WTC11 (cell line): Measurements from ENCODE around the gene HTR7. TPM values are rescaled to one million over a fixed set of nuclear protein-coding genes. Genes with fewer than 3 reads are reported as not detected.

Experiments used
- ATAC-seq: fragments of 200-7000 bp; cut with Tn5 transposase; 2 replicates; pipeline ENCODE4 v1.10.0; 2021; ENCODE audit warnings: mild to moderate bottlenecking, moderate library complexity
- CTCF ChIA-PET: fragments of 300-600 bp; sonication (Branson Sonifier 250); formaldehyde crosslinking; loops from one replicate; lab custom pipeline; 2021; ENCODE audit warnings: antibody characterized with exemption; lab: Charles Lee
- POLR2A ChIA-PET: fragments of 350-600 bp; sonication (Branson Sonifier 250); formaldehyde crosslinking; loops from one replicate; lab custom pipeline; 2021; ENCODE audit warnings: antibody characterized with exemption; lab: Charles Lee
- DNase-seq: peaks from one replicate; pipeline ENCODE4 v3.0.0; 2021; ENCODE audit warnings: low spot score
- H3K27ac Mint-ChIP-seq: 2 replicates; pipeline ENCODE4 v1.8.0; 2021; ENCODE audit warnings: mixed read lengths
- H3K27me3 Mint-ChIP-seq: 2 replicates; pipeline ENCODE4 v1.8.0; 2021; ENCODE audit warnings: low read depth, mild to moderate bottlenecking, moderate library complexity, mixed read lengths
- H3K36me3 Mint-ChIP-seq: 2 replicates; pipeline ENCODE4 v1.8.0; 2021; ENCODE audit warnings: mixed read lengths
- H3K4me1 Mint-ChIP-seq: 2 replicates; pipeline ENCODE4 v1.8.0; 2022; ENCODE audit warnings: mixed read lengths
- H3K4me3 Mint-ChIP-seq: 2 replicates; pipeline ENCODE4 v1.8.0; 2021; ENCODE audit warnings: mild to moderate bottlenecking, moderate library complexity, mixed read lengths
- H3K9me3 Mint-ChIP-seq: 2 replicates; pipeline ENCODE4 v1.8.0; 2021; ENCODE audit warnings: mixed read lengths
- ATF6 ChIP-seq: sonication (generic); formaldehyde crosslinking; IDR thresholded peaks from 2 replicates; pipeline ENCODE4 v1.8.1; 2023; ENCODE audit warnings: mild to moderate bottlenecking, missing genetic modification reagents
- ESRRA ChIP-seq: sonication (generic); formaldehyde crosslinking; IDR thresholded peaks from 2 replicates; pipeline ENCODE4 v1.8.1; 2022; ENCODE audit warnings: mild to moderate bottlenecking, missing genetic modification reagents, borderline replicate concordance
- JUN ChIP-seq: sonication (generic); formaldehyde crosslinking; IDR thresholded peaks from 2 replicates; pipeline ENCODE4 v1.8.0; 2023; ENCODE audit warnings: mild to moderate bottlenecking, missing genetic modification reagents
- MAX ChIP-seq: sonication (generic); formaldehyde crosslinking; IDR thresholded peaks from 2 replicates; pipeline ENCODE4 v1.8.0; 2022; ENCODE audit warnings: mild to moderate bottlenecking, missing genetic modification reagents
- NFATC4 ChIP-seq: fragments of 250-450 bp; sonication (Bioruptor Pico); IDR thresholded peaks from 2 replicates; pipeline ENCODE4 v1.9.0; 2021; ENCODE audit warnings: mild to moderate bottlenecking
- NFYB ChIP-seq: sonication (generic); formaldehyde crosslinking; conservative IDR thresholded peaks from 2 replicates; pipeline ENCODE4 v1.8.0; 2022; ENCODE audit warnings: low read depth, missing genetic modification reagents
- PRRX2 ChIP-seq: fragments of 250-450 bp; sonication (Bioruptor Pico); IDR thresholded peaks from 2 replicates; pipeline ENCODE4 v1.8.0; 2021; ENCODE audit warnings: mild to moderate bottlenecking
- SMAD3 ChIP-seq: sonication (generic); formaldehyde crosslinking; IDR thresholded peaks from 2 replicates; pipeline ENCODE4 v1.8.0; 2022; ENCODE audit warnings: missing genetic modification reagents, mild to moderate bottlenecking, borderline replicate concordance
- SOX15 ChIP-seq: fragments of 250-450 bp; sonication (Bioruptor Pico); IDR thresholded peaks from 2 replicates; pipeline ENCODE4 v1.9.0; 2021; ENCODE audit warnings: mild to moderate bottlenecking
- TEAD4 ChIP-seq: sonication (generic); formaldehyde crosslinking; IDR thresholded peaks from 2 replicates; pipeline ENCODE4 v1.8.0; 2022; ENCODE audit warnings: mild to moderate bottlenecking, missing genetic modification reagents
- TP53 ChIP-seq: sonication (generic); formaldehyde crosslinking; IDR thresholded peaks from 2 replicates; pipeline ENCODE4 v1.8.1; 2023; ENCODE audit warnings: mild to moderate bottlenecking, missing genetic modification reagents
- ZBTB21 ChIP-seq: sonication (generic); formaldehyde crosslinking; IDR thresholded peaks from 2 replicates; pipeline ENCODE4 v1.8.1; 2023; ENCODE audit warnings: mild to moderate bottlenecking, missing genetic modification reagents, borderline replicate concordance
- ZNF121 ChIP-seq: sonication (generic); formaldehyde crosslinking; IDR thresholded peaks from 2 replicates; pipeline ENCODE4 v1.8.0; 2023; ENCODE audit warnings: missing genetic modification reagents
- ZNF219 ChIP-seq: sonication (generic); formaldehyde crosslinking; IDR thresholded peaks from 2 replicates; pipeline ENCODE4 v1.8.0; 2023; ENCODE audit warnings: missing genetic modification reagents, mild to moderate bottlenecking, borderline replicate concordance
- ZNF281 ChIP-seq: sonication (generic); formaldehyde crosslinking; IDR thresholded peaks from 2 replicates; pipeline ENCODE4 v1.8.0; 2023; ENCODE audit warnings: mild to moderate bottlenecking, missing genetic modification reagents
- ZNF317 ChIP-seq: sonication (generic); formaldehyde crosslinking; IDR thresholded peaks from 2 replicates; pipeline ENCODE4 v1.8.1; 2023; ENCODE audit warnings: low read depth, mild to moderate bottlenecking, moderate library complexity, missing genetic modification reagents, borderline replicate concordance
- ZNF425 ChIP-seq: fragments of 250-450 bp; sonication (Bioruptor Pico); conservative IDR thresholded peaks from 2 replicates; pipeline ENCODE4 v1.9.0; 2021; ENCODE audit warnings: mild to moderate bottlenecking
- ZNF532 ChIP-seq: fragments of 250-450 bp; sonication (Bioruptor Pico); IDR thresholded peaks from 2 replicates; pipeline ENCODE4 v1.9.0; 2021; ENCODE audit warnings: mild to moderate bottlenecking, borderline replicate concordance
- total RNA-seq: library from RNA; stranded (reverse); gene quantifications from 3 replicates; pipeline ENCODE4 v1.2.3, GENCODE V29; 2021

The HTR7 gene
- total RNA-seq, 1 experiment from 2014 or later: 11.2 TPM

GRCh38 chr10:90819911-90820310 lies 37.9 kb downstream of the HTR7 start:
- no peak for TF ChIP-seq ZNF281
- no peak for TF ChIP-seq ESRRA
- no peak for TF ChIP-seq ZBTB21 (CRISPR knock-in tag)
- TF ChIP-seq ZNF121 (CRISPR knock-in tag): no peak
- no peak for TF ChIP-seq MAX
- no peak for TF ChIP-seq NFYB (CRISPR knock-in tag)
- TF ChIP-seq TP53 (CRISPR knock-in tag): no peak
- TF ChIP-seq ZNF532 (CRISPR knock-in tag): no peak
- no peak for TF ChIP-seq SOX15 (CRISPR knock-in tag)
- no peak for TF ChIP-seq TEAD4
- TF ChIP-seq ZNF219 (CRISPR knock-in tag): no peak
- TF ChIP-seq ZNF317 (CRISPR knock-in tag): no peak
- no peak for TF ChIP-seq SMAD3
- no peak for TF ChIP-seq NFATC4
- no peak for TF ChIP-seq PRRX2 (CRISPR knock-in tag)
- no peak for TF ChIP-seq JUN (CRISPR knock-in tag)
- no peak for TF ChIP-seq ATF6
- peaks cover 57% of the 10 kb centered on the region for H3K36me3 Mint-ChIP-seq
- 0 out of 2 replicates have a peak overlapping the region, but pooled peaks have one; percentile 51 for H3K27ac Mint-ChIP-seq
- peaks cover 49% of the 10 kb centered on the region for H3K4me1 Mint-ChIP-seq
- ATAC-seq (peak; percentile 32; the same call in 1 of the 2 replicates), DNase-seq (no peak)
- H3K4me3 Mint-ChIP-seq: no peak overlapping the region
- ChIA-PET CTCF (interaction anchor here (0.7 kb wide), 1 partner anchor 66 kb away, joined by 5 read pairs; no protein-coding TSS in a partner anchor), POLR2A (no interaction called here)
- H3K9me3 Mint-ChIP-seq: peaks cover 51% of the 10 kb centered on the region
- no peaks in the 10 kb centered on the region; the same call in 1 of the 2 replicates for H3K27me3 Mint-ChIP-seq

GRCh38 chr10:90818736-90819135 lies 39.1 kb downstream of the HTR7 start:
- ChIA-PET POLR2A (no interaction called here), CTCF (no interaction called here)
- Mint-ChIP-seq H3K4me3 (no peak overlapping the region), H3K9me3 (peaks cover 57% of the 10 kb centered on the region), H3K36me3 (peaks cover 66% of the 10 kb centered on the region), H3K4me1 (peaks cover 59% of the 10 kb centered on the region), H3K27me3 (peaks cover 7% of the 10 kb centered on the region; the same call in 1 of the 2 replicates), H3K27ac (no peak overlapping the region)
- no peak for TF ChIP-seq ZNF425 (CRISPR knock-in tag)
- DNase-seq: no peak
- ATAC-seq: no peak
